Activated naive CD4-positive, alpha-beta T cell treated with Interleukin-2 at 50 U/mL for 16 hours (primary cell): ENCODE data around the gene CRK.

Source experiments
- DNase-seq: peaks from one replicate; pipeline ENCODE4 v3.0.0-alpha.2; 2020

CRK gene

GRCh38 chr17:1485423-1486376 lies 29.7 kb upstream of the CRK start:
- peak; percentile 70 for DNase-seq

GRCh38 chr17:1484676-1485422 lies 28.8 kb upstream of the CRK start:
- peak; percentile 47 for DNase-seq

- DNase-seq, result no peak
Observed at GRCh38 chr17:1484060-1484535, 28.1 kb upstream of the CRK start.

- DNase-seq, result no peak
Observed at GRCh38 chr17:1482680-1483079, 26.6 kb upstream of the CRK start.

- DNase-seq, result no peak
Observed at GRCh38 chr17:1481736-1482135, 25.7 kb upstream of the CRK start.

- no peak for DNase-seq
Observed at GRCh38 chr17:1480747-1481465, 24.9 kb upstream of the CRK start.

- no peak for DNase-seq
Observed at GRCh38 chr17:1478418-1478817, 22.4 kb upstream of the CRK start.

GRCh38 chr17:1475321-1475854 lies 19.4 kb upstream of the CRK start:
- DNase-seq, result no peak

- DNase-seq, result no peak
Observed at GRCh38 chr17:1474402-1475189, 18.6 kb upstream of the CRK start.

- DNase-seq, result peak; percentile 22
Observed at GRCh38 chr17:1473841-1474240, 17.8 kb upstream of the CRK start.

- DNase-seq, result no peak
Observed at GRCh38 chr17:1473170-1473569, 17.1 kb upstream of the CRK start.

- no peak for DNase-seq
Observed at GRCh38 chr17:1471911-1472821, 16.1 kb upstream of the CRK start.

- DNase-seq, result no peak
Observed at GRCh38 chr17:1471490-1471889, 15.5 kb upstream of the CRK start.

- no peak for DNase-seq
Observed at GRCh38 chr17:1470755-1471462, 14.9 kb upstream of the CRK start.

GRCh38 chr17:1470071-1470754 lies 14.2 kb upstream of the CRK start:
- no peak for DNase-seq

- DNase-seq, result no peak
Observed at GRCh38 chr17:1469231-1469852, 13.3 kb upstream of the CRK start.

- DNase-seq, result no peak
Observed at GRCh38 chr17:1467898-1468492, 12.0 kb upstream of the CRK start.

- no peak for DNase-seq
Observed at GRCh38 chr17:1467258-1467657, 11.2 kb upstream of the CRK start.

GRCh38 chr17:1464186-1464585 lies 8.2 kb upstream of the CRK start:
- no peak for DNase-seq
